ENCODE data around the gene SPNS1.

DNA sequence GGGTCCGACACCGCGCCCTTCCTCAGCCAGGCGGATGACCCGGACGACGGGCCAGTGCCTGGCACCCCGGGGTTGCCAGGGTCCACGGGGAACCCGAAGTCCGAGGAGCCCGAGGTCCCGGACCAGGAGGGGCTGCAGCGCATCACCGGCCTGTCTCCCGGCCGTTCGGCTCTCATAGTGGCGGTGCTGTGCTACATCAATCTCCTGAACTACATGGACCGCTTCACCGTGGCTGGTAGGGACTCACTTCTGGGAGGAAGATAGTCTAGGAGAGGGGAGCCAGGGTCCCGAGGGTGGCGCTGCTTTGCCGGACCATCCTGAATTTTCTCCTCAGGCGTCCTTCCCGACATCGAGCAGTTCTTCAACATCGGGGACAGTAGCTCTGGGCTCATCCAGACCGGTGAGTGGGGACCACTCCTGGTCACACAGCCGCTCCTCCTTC lies 601 bp downstream of the SPNS1 start:
- TF ChIP-seq EZH2phosphoT487 (IDR thresholded peaks at IDR 0.05; ENCODE audit: low read depth) (no peak), CTCF (IDR thresholded peaks at IDR 0.05; ENCODE audit: low read depth, low read length) (no peak)
